DMS114 treated with DMSO at 0.1 percent for 48 hours (cell line): ENCODE measurements around the gene SLC9A5.

Experiments used
- DNase-seq: peaks from one replicate; lab custom pipeline; 2025; ENCODE audit not compliant: unreplicated experiment; lab: John Stamatoyannopoulos, UW

The SLC9A5 gene, protein sequence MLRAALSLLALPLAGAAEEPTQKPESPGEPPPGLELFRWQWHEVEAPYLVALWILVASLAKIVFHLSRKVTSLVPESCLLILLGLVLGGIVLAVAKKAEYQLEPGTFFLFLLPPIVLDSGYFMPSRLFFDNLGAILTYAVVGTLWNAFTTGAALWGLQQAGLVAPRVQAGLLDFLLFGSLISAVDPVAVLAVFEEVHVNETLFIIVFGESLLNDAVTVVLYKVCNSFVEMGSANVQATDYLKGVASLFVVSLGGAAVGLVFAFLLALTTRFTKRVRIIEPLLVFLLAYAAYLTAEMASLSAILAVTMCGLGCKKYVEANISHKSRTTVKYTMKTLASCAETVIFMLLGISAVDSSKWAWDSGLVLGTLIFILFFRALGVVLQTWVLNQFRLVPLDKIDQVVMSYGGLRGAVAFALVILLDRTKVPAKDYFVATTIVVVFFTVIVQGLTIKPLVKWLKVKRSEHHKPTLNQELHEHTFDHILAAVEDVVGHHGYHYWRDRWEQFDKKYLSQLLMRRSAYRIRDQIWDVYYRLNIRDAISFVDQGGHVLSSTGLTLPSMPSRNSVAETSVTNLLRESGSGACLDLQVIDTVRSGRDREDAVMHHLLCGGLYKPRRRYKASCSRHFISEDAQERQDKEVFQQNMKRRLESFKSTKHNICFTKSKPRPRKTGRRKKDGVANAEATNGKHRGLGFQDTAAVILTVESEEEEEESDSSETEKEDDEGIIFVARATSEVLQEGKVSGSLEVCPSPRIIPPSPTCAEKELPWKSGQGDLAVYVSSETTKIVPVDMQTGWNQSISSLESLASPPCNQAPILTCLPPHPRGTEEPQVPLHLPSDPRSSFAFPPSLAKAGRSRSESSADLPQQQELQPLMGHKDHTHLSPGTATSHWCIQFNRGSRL

DNA sequence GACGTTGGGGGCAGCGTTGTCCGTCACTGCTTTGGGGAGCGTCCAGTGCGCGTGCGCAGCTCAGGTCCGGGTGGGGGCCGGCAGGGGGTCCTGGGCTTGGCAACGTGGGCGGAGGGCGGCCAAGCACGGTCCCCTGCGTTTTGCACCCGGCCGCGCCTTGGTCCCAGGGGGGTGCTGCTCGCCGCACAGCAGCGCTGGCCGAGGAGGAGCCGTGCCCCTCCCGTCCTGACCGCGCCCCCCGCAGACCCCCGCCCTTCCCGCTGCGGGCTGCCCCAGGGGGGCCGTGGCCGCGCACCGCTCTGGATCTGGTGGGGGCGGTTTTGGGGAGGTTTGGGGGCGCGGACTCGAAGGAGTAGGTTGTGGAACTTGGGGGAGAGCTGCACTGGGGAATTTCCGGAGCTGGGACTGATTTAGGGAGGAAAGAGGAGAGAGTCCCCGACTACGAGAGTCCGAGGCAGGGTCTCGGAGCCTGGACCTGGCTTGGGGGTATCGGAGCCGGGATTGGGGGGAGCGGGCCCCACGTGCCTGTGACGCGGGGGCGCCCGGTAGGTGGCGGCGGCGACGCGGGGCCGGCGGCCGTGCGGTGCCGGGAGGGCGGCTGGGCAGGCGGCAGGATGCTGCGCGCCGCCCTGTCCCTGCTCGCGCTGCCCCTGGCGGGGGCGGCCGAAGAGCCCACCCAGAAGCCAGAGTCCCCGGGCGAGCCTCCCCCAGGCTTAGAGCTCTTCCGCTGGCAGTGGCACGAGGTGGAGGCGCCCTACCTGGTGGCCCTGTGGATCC is at the start of gene SLC9A5:
SLC9A5 (plus strand) TSS at position 579 of the 777 bp plus-strand sequence; CDS start at position 615, 36 bp downstream.
- no peak for DNase-seq

DNA sequence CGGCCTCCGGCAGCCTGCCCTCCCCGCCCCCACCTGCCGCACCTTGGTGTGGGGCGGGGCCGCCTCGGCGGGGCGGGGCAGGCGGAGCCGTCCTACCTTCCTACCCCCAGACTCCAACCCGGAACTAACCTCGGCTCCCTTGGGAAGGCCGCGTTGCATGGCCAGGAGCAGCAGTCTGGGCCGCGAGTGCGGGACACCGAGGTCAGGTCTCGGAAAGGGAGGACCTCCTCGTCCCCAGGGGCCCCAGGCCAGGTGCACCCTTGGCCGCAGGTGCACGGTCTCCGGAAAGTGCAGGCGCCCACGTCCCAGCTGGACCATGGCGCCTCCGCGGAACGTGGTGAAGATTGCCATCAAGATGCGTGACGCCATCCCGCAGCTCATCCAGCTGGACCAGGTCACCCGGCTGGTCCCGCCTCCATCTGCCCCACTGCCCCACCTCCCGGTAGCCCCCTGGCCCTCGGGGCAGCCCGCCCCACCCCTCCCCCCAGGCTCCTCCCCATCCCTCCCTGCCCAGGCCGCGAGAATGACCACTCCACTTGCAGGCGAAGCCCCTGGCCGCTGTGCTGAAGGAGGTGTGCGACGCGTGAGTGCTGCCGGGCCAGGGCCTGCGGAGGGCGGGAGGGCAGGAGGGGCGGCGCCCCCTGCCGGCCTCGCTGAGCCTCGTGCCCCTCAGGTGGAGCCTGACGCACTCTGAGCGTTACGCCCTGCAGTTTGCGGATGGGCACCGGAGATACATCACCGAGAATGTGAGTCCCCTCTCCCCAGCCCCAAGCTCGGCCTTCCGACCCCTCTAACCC is 49.6 kb upstream of the SLC9A5 start, which contains the start of gene ELMO3:
ELMO3 (plus strand) TSS at position 121 of the 797 bp plus-strand sequence; CDS start at position 317, 196 bp downstream.
- no peak for DNase-seq

DNA sequence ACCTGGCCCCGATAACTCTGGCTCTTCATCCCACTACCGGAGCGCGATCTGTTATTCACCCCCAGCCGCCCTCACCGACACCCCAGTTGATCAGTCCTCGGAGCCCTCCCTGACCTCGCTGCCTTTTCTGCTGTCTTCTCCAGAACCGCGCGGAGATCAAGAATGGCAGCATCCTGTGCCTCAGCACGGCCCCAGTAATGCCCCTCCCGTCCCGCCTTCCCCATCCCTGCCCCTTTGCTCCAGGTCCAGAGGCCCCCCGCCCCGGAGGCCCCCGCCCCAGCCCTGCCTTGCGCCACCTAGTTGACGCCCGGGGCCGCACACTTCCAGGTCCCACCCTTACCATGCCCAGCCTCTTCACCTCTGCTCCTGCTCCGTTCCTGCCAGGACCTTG is 49.0 kb upstream of the SLC9A5 start:
- DNase-seq, result no peak

DNA sequence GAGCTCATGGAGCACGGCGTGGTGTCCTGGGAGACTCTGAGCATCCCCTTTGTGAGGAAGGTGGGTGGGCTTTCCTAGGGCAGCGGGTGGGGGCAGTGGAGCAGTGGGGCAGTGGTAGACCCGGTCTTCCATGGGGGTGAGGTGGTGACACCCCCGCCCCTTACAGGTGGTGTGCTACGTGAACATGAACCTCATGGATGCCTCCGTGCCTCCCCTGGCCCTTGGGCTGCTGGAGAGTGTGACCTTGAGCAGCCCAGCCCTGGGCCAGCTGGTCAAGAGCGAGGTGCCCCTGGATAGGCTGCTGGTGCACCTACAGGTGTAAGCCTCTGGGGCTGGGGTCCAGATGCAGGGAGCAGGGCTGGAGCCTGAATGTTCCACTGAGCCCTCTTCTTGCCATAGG is 48.3 kb upstream of the SLC9A5 start:
- DNase-seq, result no peak

DNA sequence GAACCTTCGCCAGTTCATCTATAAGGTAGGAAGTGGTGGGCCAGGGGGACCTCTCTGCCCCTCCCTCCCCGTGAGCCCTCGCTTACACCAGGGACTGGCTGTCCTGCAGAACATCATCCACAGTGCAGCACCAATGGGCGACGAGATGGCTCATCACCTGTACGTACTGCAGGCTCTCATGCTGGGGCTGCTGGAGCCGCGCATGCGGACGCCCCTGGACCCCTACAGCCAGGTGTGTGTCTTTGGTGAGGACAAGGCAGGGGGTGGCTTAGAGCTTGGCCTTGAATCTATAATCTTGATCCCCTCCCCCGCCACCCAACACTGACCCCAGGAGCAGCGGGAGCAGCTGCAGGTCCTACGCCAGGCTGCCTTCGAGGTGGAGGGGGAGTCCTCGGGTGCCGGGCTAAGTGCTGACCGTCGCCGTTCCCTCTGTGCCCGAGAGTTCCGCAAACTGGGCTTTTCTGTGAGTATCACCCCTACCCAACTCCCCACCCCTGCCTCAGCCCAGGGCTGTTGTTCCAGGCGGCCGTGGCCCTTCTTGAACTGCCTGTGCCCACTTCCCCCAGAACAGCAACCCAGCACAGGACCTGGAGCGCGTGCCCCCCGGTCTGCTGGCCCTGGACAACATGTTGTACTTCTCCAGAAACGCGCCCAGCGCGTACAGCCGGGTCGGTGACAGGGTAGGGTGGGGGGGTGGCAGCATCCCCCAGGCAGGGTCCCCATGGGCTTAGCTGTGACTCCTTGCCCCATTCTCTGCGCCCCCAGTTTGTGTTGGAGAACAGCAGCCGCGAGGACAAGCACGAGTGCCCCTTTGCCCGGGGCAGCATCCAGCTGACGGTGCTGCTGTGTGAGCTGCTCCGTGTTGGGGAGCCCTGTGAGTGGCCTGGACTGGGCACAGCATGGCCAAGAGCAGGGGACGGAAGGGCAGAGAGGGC is 47.1 kb upstream of the SLC9A5 start:
- no peak for DNase-seq

DNA sequence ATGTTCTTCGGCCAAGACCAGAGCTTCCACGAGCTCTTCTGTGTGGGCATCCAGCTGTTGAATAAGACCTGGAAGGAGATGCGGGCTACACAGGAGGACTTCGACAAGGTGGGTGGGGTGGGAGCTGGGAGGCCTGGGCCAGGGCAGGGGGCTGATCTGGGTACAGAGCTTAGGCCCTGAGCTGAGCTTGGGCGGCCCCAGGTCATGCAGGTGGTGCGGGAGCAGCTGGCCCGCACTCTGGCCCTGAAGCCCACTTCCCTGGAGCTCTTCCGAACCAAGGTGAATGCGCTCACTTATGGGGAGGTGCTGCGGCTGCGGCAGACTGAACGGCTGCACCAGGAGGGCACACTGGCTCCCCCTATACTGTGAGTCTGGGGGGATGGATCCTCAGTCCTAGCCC is 46.4 kb upstream of the SLC9A5 start:
- no peak for DNase-seq

DNA sequence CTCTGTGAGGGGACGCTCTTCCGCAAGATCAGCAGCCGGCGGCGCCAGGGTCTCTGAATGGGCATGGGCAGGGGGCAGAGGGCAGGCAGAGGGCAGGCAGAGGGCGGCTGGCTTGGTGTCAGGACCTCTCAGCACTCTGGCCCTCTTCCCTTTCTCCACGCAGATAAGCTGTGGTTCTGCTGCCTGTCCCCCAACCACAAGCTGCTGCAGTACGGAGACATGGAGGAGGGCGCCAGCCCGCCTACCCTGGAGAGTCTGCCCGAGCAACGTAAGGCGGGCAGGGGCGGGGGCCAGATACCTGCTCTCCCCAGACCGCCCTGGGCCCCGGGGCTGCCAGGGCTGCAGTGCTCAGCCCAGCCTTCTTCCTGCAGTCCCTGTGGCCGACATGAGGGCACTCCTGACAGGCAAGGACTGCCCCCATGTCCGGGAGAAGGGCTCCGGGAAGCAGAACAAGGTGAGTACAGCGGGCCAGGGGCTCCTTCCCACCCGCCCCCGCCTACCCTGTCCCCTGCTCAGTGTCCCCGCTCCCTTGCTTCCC is 45.8 kb upstream of the SLC9A5 start:
- DNase-seq, result no peak

DNA sequence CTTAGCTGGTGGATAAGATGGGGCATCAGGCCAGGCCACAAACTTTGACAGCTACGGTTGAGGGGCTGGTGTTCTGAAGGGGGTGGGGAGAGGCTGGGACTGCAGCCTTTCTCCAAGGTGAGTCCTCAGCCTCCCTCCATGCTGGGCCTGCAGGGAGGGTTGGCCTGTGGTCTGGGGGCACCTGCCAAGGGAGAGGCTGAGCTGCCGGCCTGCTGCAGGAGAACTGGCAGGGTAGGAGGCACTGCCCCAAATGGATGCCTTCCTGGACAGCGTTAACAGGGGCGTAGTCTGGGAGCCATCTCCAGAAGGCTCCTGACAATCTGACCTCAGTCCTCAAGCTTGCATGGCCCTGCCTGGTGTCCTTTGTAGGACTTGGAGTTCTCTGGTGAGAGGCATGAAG is 44.7 kb upstream of the SLC9A5 start:
- no peak for DNase-seq

DNA sequence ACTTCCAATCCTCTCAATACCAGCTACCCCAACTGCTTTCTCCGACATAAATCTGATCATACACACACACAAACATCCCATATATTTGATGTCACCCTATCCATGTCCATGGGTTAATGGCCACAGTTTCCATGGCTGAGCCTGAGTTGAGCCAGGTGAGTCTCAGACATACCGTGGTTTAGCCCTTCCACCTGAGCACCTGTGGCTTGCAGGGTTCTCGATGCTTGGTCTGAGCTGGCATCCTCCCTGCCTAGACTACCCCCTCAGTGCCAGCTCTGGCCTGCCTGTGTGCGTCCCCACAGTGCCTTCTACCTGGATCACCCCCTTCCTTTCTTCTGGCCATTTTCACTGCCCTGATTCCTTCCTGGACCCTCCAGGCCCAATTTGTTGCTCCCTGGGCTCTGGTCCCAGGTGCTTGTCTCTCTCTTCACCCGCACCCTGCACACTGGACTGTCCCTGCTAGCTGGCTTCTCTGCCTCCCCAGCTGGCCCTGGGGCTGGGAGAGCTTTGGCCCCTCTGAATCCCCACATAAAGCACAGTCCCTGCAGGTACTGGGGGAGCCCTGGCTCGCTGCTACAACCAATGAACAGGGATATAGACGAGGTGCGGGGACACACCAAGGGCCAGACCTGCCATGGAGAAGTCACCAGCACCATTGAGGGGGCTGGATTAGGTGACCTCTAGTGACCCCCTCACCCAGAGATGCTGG is 42.5 kb upstream of the SLC9A5 start:
- DNase-seq, result no peak

DNA sequence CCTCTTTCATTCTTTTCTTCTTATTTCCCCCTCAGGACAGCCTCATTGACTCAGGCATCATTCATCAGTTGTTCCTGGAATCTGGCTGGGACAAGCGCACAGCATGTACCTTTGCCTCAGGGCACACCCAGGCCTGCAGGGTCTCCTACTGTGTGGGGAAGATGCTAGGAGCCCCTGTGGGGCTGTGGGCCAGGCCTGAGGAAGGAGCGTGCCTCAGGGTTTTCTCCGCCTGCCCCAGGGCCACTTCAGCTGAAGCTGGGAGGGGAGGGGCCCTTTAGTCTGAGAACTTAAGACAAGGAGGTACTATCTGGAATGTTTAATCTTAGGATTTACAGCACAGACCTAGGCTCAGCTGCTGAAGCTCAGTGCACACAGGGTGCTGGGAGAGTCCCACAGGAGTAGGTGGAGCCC is 41.9 kb upstream of the SLC9A5 start:
- no peak for DNase-seq

DNA sequence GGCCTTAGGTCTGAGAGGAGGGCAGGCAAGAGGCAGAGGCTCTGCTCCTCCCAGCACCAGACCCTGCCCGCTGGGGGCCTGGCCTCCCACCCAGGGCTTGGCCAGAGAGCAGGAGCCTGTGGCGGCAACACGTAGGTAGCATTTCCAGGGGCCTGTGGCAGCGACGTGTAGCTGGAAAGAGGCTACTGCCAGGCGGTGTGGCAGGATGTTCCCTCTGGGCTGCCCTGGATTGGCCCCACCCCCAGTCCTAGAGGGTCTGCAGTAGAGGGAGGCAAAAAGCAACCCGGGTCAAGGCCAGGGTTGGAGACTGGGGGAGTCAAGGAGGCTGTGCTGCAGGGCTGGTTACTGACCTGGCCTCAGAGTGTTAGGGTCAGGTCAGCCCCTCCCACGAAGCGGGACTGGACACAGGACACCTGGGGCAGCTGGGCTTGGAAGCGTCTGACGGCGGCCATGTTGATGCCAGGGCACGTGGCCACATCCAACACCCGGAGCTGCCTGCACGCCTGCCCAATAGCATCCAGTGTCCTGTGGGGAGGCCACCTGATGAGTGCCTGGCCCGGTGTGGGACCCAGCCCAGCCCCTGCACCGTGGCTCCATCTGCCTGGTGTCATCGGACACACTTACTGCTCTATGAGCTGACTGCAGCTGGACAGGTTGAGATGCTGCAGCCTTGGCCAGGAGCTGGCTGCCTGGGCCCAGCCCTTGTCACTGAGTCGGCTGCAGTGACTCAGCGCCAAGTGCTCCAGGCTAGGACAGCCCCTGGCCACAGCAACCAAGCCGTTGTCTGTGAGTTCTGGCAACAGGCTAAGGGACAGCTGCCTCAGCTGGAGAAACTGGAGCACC is 41.3 kb upstream of the SLC9A5 start:
- no peak for DNase-seq

DNA sequence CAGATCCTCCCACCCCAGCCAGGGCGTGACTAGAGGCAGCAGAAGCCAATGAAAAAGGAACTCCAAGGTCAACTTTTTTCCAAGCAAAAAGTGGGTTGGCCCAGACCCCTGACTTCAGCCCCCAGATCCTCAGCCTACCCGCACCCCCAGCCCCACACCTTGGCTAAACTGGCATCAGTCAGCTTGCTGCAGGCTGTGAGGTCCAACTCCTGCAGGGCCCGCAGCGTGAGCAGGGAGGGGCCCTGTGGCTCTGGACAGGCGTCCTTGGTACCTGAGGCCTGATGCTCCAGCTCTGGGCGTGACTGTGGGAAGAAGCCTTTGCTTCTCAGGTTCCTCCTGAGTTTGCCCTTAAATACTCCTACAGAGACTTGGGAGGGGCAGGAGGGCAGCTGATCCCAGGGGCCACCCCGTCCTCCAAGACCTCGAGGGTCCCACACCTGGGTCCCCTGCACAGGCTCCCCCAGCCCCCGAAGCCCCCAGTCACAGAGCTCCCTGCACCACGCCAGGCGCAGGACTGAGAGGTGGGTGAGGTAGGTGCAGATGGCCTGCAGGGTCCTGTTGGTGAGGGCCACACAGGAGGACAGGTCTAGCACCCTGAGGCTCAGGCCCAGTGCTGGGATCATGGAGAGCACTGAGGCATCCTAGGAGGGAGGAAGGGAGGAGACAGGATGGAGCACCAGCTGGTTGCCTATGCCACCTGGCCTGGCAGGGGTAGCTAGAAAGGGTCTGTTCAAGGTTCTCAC is 40.5 kb upstream of the SLC9A5 start:
- DNase-seq, result no peak

DNA sequence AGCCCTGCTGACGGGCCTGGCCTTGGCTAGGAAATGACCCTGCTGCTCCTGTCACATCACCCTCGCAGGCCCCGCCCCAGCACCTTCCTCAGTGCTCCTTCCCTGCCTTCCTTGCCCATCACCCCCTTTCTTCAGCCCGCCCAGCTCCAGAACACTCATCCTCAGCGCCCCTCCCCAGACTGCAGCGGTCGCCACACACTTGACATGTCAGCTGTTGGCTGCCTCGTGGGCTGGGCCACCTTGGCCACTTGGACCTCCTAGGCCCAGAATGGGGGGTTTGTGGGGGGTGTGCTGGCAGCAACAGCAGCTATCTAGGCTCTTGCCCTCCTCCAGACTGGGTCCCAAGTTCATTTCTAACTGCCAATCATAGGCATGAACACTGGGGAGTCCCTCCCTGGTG is 39.2 kb upstream of the SLC9A5 start:
- DNase-seq, result no peak

DNA sequence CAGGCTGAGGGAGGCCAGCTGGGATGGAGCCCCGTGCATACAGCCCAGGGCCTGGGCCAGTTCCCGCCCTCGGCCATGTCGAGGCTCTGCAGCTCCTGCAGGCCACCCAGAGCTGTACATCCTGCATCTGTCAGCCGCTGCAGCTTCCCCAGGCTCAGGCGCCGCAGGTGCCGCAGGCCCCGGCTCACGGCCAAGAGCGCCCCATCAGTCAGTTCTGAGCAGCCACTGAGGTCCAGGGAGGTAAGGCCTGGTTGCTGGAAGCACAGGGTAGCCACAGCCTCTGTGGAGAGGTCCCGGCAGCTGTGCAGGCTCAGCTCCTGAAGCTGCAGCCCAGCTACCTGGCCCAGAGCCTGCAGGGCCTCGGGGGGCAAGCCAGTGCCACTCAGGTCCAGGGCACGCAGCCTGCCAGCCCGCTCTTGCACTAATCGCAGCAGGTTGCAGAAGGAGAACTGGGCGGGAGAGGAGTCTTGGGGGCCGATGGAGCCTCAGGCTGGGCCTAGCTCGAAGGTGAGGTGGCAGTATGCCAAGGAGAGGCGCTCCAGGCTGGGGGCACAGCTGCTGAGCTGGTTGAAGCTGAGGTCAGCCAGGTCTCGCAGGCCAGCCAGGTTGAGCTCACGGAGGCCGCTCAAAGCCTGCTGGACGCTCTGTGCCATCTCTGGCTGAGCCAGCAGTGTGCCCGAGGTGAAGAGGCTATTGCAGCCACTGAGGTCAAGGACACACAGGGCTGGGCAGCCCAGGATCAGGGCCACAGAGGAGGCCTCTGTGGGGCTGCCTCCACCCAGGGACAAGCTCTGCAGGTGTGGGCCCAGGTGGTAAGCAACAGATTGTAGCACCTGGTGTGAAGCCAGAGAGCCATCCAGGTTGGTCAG is 38.5 kb upstream of the SLC9A5 start:
- no peak for DNase-seq

DNA sequence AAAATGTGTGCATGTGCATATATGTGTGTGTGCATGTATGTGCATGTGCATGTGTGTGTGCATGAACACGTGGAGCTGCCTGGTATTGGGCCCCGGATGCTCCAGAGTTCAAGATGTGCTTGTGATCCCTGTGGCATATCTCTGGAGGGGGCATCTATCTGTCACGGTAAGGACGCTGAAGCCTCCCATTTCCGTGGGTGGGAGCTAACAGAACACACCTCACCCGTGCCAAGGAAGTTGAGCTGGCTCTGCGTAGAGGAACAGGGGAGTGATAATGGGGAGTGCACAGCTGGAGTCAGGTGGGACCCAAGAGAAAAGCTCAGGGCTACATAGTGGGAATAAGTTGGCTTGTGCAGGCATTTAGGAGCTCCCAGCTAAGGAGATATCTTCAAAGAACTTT is 37.1 kb upstream of the SLC9A5 start:
- no peak for DNase-seq

DNA sequence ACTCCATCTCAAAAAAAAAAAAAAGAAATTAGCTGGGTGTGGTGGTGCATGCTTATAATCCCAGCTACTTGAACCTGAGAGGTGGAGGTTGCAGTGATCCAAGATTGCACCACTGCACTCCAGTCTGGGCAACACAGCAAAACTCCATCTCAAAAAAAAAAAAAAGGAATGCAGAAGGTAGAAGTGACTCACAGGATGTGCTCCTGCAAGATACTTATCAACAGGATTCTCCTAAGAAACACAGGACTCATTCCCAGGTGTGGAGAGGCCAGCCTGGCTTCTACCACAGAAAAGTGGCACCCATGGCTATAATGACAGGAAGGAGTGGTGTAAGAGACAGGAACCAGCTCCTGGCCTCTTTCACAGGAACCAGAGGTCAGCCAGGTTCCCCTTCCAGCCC is 36.0 kb upstream of the SLC9A5 start:
- no peak for DNase-seq
